ENCODE results near the gene DDX41. TPM values are rescaled to one million over a fixed set of nuclear protein-coding genes. Genes with fewer than 3 reads are reported as not detected.

Gene DDX41
- total RNA-seq, 6 donors from 2014 or later: 82.0 to 150 (median 91.9) TPM

GRCh38 chr5:177477701-177478477 is 38.9 kb downstream of the DDX41 start:
- DNase-seq (no peak), ATAC-seq (ENCODE audit: low FRiP score in 2 of 2) (no peak)
- Histone ChIP-seq H3K9me3 (no peaks in the 10 kb centered on the region), H3K27ac (peak overlapping the region in 3 of 4 donors; percentile 12 to 71 (median 41)), H3K4me1 (peaks cover 18 to 35% (median 26%) of the 10 kb centered on the region in 4 donors), H3K4me3 (no peak overlapping the region), H3K36me3 (peaks cover 0 to 13% (median 7%) of the 10 kb centered on the region in 4 donors), H3K27me3 (peaks cover 0 to under 1% (median under 1%) of the 10 kb centered on the region in 4 donors)
- WGBS, 2 donors: 91 to 95% methylated on average over 8 to 13 of the region's 13 CpGs
- no peak for TF ChIP-seq EP300 (IDR thresholded peaks at IDR 0.05)
- TF ChIP-seq CTCF (IDR thresholded peaks at IDR 0.05): no peak
- no peak for TF ChIP-seq POLR2AphosphoS5 (IDR thresholded peaks at IDR 0.05)
- TF ChIP-seq POLR2A (IDR thresholded peaks at IDR 0.05): no peak

- Histone ChIP-seq H3K4me3 (no peak overlapping the region), H3K36me3 (peaks cover 0 to 6% (median 3%) of the 10 kb centered on the region in 4 donors), H3K27me3 (peaks cover 0 to 7% (median 1%) of the 10 kb centered on the region in 4 donors), H3K4me1 (peaks cover 30 to 47% (median 38%) of the 10 kb centered on the region in 4 donors), H3K9me3 (no peaks in the 10 kb centered on the region), H3K27ac (peak overlapping the region in 1 of 4 donors; percentile 41)
- DNase-seq (peak in 1 of 2 donors; percentile 53), ATAC-seq (ENCODE audit: low FRiP score in 2 of 2) (peak in 1 of 2 donors; percentile 58)
- no peak for TF ChIP-seq EP300 (IDR thresholded peaks at IDR 0.05)
- TF ChIP-seq POLR2AphosphoS5 (IDR thresholded peaks at IDR 0.05): peak in 1 of 2 donors; percentile 3
- WGBS, 2 donors: 63 to 75% methylated on average over 10 to 18 of the region's 18 CpGs
Observed at GRCh38 chr5:177476531-177477233, 40.1 kb downstream of the DDX41 start.

- no peak overlapping the region for H3K4me3 ChIP-seq
- DNase-seq (no peak), ATAC-seq (ENCODE audit: low FRiP score in 2 of 2) (no peak)
- H3K27ac ChIP-seq: no peak overlapping the region
- TF ChIP-seq POLR2A (IDR thresholded peaks at IDR 0.05) (no peak), POLR2AphosphoS5 (IDR thresholded peaks at IDR 0.05) (no peak), EP300 (IDR thresholded peaks at IDR 0.05) (no peak), CTCF (IDR thresholded peaks at IDR 0.05) (no peak)
- peaks cover 31 to 55% (median 43%) of the 10 kb centered on the region in 4 donors for H3K4me1 ChIP-seq
- H3K36me3 ChIP-seq: no peaks in the 10 kb centered on the region
- peaks cover 0 to 7% (median 1%) of the 10 kb centered on the region in 4 donors for H3K27me3 ChIP-seq
- H3K9me3 ChIP-seq: no peaks in the 10 kb centered on the region
- 75 to 83% methylated on average over 8 to 11 of the region's 11 CpGs for WGBS, 2 donors
Observed at GRCh38 chr5:177475563-177476427, 41.0 kb downstream of the DDX41 start.

DNA sequence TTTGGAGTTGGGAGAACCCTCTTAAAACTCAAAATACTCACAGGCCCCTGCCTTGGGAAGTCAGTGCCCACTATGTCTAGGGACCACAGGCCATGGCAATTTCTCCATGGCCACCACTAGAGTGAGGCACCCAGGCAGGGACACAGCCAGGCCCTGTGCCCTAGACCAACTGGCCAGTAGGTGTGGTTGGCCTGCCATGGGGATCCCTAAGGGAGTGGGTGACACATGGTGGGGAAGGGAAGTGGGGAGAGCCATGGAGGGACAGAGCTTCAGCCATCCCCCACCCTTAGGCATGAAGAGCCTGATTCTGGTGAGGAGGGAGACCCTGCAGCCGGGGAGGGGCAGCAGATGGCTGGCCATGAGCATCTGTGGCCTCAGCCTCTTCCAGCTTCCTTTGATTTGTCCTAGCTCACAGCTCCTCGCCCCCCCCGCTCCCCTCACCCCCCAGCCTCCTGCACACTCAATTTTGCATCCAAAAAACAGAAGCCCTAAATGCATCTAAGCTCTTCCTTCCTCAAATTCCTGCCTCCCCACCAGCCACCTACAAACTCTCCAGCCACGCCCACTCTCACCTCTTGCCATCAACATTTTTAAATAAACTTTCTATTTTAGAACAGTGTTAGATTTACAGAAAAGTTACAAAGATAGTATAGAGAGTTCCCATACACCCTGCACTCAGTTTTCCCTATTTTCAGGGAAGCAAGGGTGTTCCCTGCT is 41.8 kb downstream of the DDX41 start:
- Histone ChIP-seq H3K9me3 (no peaks in the 10 kb centered on the region), H3K4me1 (peaks cover 30 to 55% (median 41%) of the 10 kb centered on the region in 4 donors), H3K4me3 (no peak overlapping the region), H3K27me3 (peaks cover 0 to 7% (median 1%) of the 10 kb centered on the region in 4 donors), H3K36me3 (no peaks in the 10 kb centered on the region), H3K27ac (peak overlapping the region in 2 of 4 donors; percentile 50 to 84)
- ATAC-seq (ENCODE audit: low FRiP score in 2 of 2) (no peak), DNase-seq (no peak)
- no peak for TF ChIP-seq CTCF (IDR thresholded peaks at IDR 0.05)
- no peak for TF ChIP-seq POLR2AphosphoS5 (IDR thresholded peaks at IDR 0.05)
- 41 to 63% methylated on average over 4 of the region's 4 CpGs for WGBS, 2 donors
